DOHH2 (cell line): ENCODE measurements around the gene STXBP5L.

Experiments used
- H3F3A ChIP-seq: fragments of 200-600 bp; sonication (generic), shearing (Covaris generic); 2 replicates; pipeline ENCODE4 v1.6.0; 2016; ENCODE audit warnings: antibody characterized with exemption, mild to moderate bottlenecking; ENCODE audit not compliant: control insufficient read depth, insufficient read depth
- H3K27ac ChIP-seq: fragments of 200-600 bp; sonication (generic); 2 replicates; pipeline ENCODE4 v1.5.1; 2014; ENCODE audit warnings: low read depth, mild to moderate bottlenecking, low read length, moderate library complexity
- H3K27me3 ChIP-seq: fragments of 200-600 bp; sonication (generic); 2 replicates; pipeline ENCODE4 v1.6.1; 2014; ENCODE audit warnings: mild to moderate bottlenecking, low read length, mixed read lengths; ENCODE audit not compliant: control insufficient read depth
- H3K36me3 ChIP-seq: fragments of 200-600 bp; sonication (generic); 2 replicates; pipeline ENCODE4 v1.6.1; 2014; ENCODE audit warnings: mild to moderate bottlenecking, low read length, moderate library complexity, mixed read lengths; ENCODE audit not compliant: control insufficient read depth
- H3K4me1 ChIP-seq: fragments of 200-600 bp; sonication (generic); 2 replicates; pipeline ENCODE4 v1.6.1; 2014; ENCODE audit warnings: mild to moderate bottlenecking, low read length, mixed read lengths; ENCODE audit not compliant: control insufficient read depth
- H3K4me2 ChIP-seq: fragments of 200-600 bp; sonication (generic); 2 replicates; pipeline ENCODE4 v1.6.0; 2014; ENCODE audit warnings: mild to moderate bottlenecking, low read length, moderate library complexity
- H3K4me3 ChIP-seq: fragments of 200-600 bp; sonication (generic); 2 replicates; pipeline ENCODE4 v1.5.1; 2014; ENCODE audit warnings: mild to moderate bottlenecking, low read length, mixed read lengths
- H3K79me2 ChIP-seq: fragments of 200-600 bp; sonication (generic); 2 replicates; pipeline ENCODE4 v1.6.1; 2014; ENCODE audit warnings: mild to moderate bottlenecking, low read length, mixed read lengths; ENCODE audit not compliant: control insufficient read depth
- H3K9me2 ChIP-seq: fragments of 200-600 bp; sonication (generic); replicated peaks from 2 replicates; pipeline ENCODE4 v1.6.1; 2014; ENCODE audit warnings: mild to moderate bottlenecking, low read length, mixed read lengths; ENCODE audit not compliant: control insufficient read depth
- H3K9me3 ChIP-seq: fragments of 200-600 bp; sonication (generic); 2 replicates; pipeline ENCODE4 v1.6.1; 2014; ENCODE audit warnings: antibody characterized with exemption, low read length, mixed read lengths; ENCODE audit not compliant: control insufficient read depth, insufficient read depth
- H4K20me1 ChIP-seq: fragments of 200-600 bp; sonication (generic); 2 replicates; pipeline ENCODE4 v1.6.0; 2014; ENCODE audit warnings: low read depth, mild to moderate bottlenecking, antibody characterized with exemption, low read length, moderate library complexity; ENCODE audit not compliant: control insufficient read depth, insufficient read depth
- CTCF ChIP-seq: fragments of 200-600 bp; sonication (generic); IDR thresholded peaks from one replicate; pipeline ENCODE4 v1.5.1; 2014; ENCODE audit warnings: antibody characterized with exemption, mild to moderate bottlenecking, low read depth, low read length; ENCODE audit not compliant: poor library complexity, severe bottlenecking
- EZH2phosphoT487 ChIP-seq: fragments of 200-600 bp; sonication (generic); IDR thresholded peaks from 2 replicates; pipeline ENCODE4 v1.6.1; 2017; ENCODE audit warnings: borderline replicate concordance, mild to moderate bottlenecking, antibody characterized with exemption, low read length, moderate library complexity, mixed read lengths

STXBP5L gene

GRCh38 chr3:120908795-120909601 lies 993 bp downstream of the STXBP5L start:
- Histone ChIP-seq H3K27ac (peak overlapping the region; percentile 53), H3K79me2 (no peaks in the 10 kb centered on the region), H3K9me3 (no peaks in the 10 kb centered on the region), H3F3A (no peaks in the 10 kb centered on the region), H3K4me1 (peaks cover 10% of the 10 kb centered on the region), H3K4me3 (peak overlapping the region; percentile 67), H3K36me3 (no peaks in the 10 kb centered on the region), H4K20me1 (no peaks in the 10 kb centered on the region), H3K9me2 (no peaks in the 10 kb centered on the region), H3K27me3 (peaks cover 30% of the 10 kb centered on the region), H3K4me2 (peak overlapping the region; percentile 69)
- TF ChIP-seq EZH2phosphoT487, result no peak
- TF ChIP-seq CTCF, result no peak

DNA sequence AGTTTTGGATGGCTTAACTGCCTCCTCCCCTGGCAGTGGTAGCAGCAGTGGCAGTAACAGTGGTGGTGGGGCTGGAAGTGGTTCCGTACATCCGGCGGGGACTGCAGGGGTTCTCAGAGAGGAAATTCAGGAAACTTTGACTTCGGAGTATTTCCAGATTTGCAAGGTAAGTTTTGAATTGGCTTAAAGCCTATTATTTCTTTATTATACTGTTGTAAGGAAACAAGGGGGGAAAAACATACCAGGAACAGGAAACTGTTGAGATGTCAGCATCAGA lies 1.5 kb downstream of the STXBP5L start:
- Histone ChIP-seq H3K36me3 (no peaks in the 10 kb centered on the region), H3K9me3 (no peaks in the 10 kb centered on the region), H3K4me2 (peak overlapping the region; percentile 69), H4K20me1 (no peaks in the 10 kb centered on the region), H3K4me3 (peak overlapping the region; percentile 67), H3F3A (no peaks in the 10 kb centered on the region), H3K27ac (peak overlapping the region; percentile 53), H3K27me3 (peaks cover 30% of the 10 kb centered on the region), H3K4me1 (peaks cover 10% of the 10 kb centered on the region), H3K79me2 (no peaks in the 10 kb centered on the region), H3K9me2 (no peaks in the 10 kb centered on the region)
- TF ChIP-seq EZH2phosphoT487, result no peak
- TF ChIP-seq CTCF, result no peak

GRCh38 chr3:120926146-120926545 lies 18.1 kb downstream of the STXBP5L start:
- Histone ChIP-seq H3K36me3 (no peaks in the 10 kb centered on the region), H4K20me1 (no peaks in the 10 kb centered on the region), H3K9me2 (no peaks in the 10 kb centered on the region), H3K27ac (no peak overlapping the region), H3K27me3 (no peaks in the 10 kb centered on the region), H3F3A (no peaks in the 10 kb centered on the region), H3K9me3 (no peaks in the 10 kb centered on the region), H3K4me2 (no peak overlapping the region), H3K4me3 (no peak overlapping the region), H3K4me1 (no peaks in the 10 kb centered on the region), H3K79me2 (no peaks in the 10 kb centered on the region)
- TF ChIP-seq EZH2phosphoT487 (no peak), CTCF (no peak)
